ENCODE measurements around the gene MYOM1.

DNA sequence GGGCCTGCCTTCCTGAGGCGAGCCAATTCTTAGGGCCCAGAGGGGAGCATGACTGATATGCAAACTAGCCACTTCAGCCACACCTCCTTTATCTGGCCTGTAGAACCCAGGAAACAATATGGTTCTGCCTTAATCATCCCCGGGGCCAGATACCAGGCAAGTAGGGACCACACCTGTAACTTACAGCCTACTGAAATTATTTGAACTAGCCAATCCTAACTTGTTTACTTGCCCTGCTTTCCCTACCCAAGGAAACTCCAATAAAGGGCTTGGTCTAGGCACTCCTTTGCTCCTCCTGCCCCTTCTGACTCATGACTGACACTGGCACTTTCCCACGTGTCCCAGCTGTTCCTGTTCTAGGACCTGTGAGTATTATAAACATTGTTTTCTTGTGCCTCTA, 57.6 kb downstream of the MYOM1 start:
- TF ChIP-seq, protein P1, sequence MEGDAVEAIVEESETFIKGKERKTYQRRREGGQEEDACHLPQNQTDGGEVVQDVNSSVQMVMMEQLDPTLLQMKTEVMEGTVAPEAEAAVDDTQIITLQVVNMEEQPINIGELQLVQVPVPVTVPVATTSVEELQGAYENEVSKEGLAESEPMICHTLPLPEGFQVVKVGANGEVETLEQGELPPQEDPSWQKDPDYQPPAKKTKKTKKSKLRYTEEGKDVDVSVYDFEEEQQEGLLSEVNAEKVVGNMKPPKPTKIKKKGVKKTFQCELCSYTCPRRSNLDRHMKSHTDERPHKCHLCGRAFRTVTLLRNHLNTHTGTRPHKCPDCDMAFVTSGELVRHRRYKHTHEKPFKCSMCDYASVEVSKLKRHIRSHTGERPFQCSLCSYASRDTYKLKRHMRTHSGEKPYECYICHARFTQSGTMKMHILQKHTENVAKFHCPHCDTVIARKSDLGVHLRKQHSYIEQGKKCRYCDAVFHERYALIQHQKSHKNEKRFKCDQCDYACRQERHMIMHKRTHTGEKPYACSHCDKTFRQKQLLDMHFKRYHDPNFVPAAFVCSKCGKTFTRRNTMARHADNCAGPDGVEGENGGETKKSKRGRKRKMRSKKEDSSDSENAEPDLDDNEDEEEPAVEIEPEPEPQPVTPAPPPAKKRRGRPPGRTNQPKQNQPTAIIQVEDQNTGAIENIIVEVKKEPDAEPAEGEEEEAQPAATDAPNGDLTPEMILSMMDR (conservative IDR thresholded peaks at IDR 0.05; ENCODE audit: low read depth, low read length): no peak
- no peak for TF ChIP-seq EZH2 (IDR thresholded peaks at IDR 0.05; ENCODE audit: borderline replicate concordance, low read depth, low read length, poor library complexity, severe bottlenecking)
